Natural killer cell treated with Interleukin-12 subunit alpha and Interleukin-12 subunit beta and Interleukin-15 and Interleukin-18, amount 100 ng/mL, for 72 hours (primary cell): ENCODE measurements around the gene SNN. TPM values are rescaled to one million over a fixed set of nuclear protein-coding genes. Genes with fewer than 3 reads are reported as not detected.
A peak's percentile ranks its signal among the peaks of the same experiment; 100 is the strongest.

Experiments
- ATAC-seq, 2 donors: fragments of 150-1000 bp; cut with Tn5 transposase in 1 of 2; sonication (Bioruptor Pico), chemical (Tn5 transposase) in 1 of 2; 2 replicates each; pipeline ENCODE4 v1.10.0; 2021
- DNase-seq: peaks from one replicate; pipeline ENCODE4 v3.0.0; 2022; ENCODE audit warnings: low spot score
- H3K27ac Mint-ChIP-seq, 2 donors: 1 replicate in 1 of 2; 2 replicates in 1 of 2; pipeline ENCODE4 v1.8.0; 2022; ENCODE audit warnings: mixed read lengths in 2 of 2, mild to moderate bottlenecking in 1 of 2, moderate library complexity in 1 of 2
- H3K27me3 Mint-ChIP-seq, 2 donors: 1 replicate in 1 of 2; 2 replicates in 1 of 2; pipeline ENCODE4 v1.8.0; 2022; ENCODE audit warnings: mixed read lengths in 2 of 2
- H3K36me3 Mint-ChIP-seq: one replicate; pipeline ENCODE4 v1.8.0; 2022; ENCODE audit warnings: mixed read lengths
- H3K4me1 Mint-ChIP-seq, 2 donors: 1 replicate in 1 of 2; 2 replicates in 1 of 2; pipeline ENCODE4 v1.8.0; 2022; ENCODE audit warnings: low read depth in 2 of 2, mixed read lengths in 2 of 2, mild to moderate bottlenecking in 1 of 2
- H3K4me3 Mint-ChIP-seq: one replicate; pipeline ENCODE4 v1.8.0; 2022; ENCODE audit warnings: mixed read lengths
- H3K9me3 Mint-ChIP-seq: 2 replicates; pipeline ENCODE4 v1.8.0; 2022; ENCODE audit warnings: mixed read lengths
- total RNA-seq, 2 donors: library from RNA; stranded (reverse); gene quantifications; one replicate each; pipeline ENCODE4 v1.2.3, GENCODE V29; 2022

SNN gene
- total RNA-seq, 2 donors from 2014 or later = 0.43 to 1.1 TPM

GRCh38 chr16:11639925-11640899, 28.0 kb upstream of the SNN start:
- peak; percentile 82 for DNase-seq
- peak; percentile 88 to 93 for ATAC-seq
- Mint-ChIP-seq H3K9me3 (no peaks in the 10 kb centered on the region), H3K36me3 (no peaks in the 10 kb centered on the region), H3K4me1 (peaks cover 22 to 29% of the 10 kb centered on the region in 2 donors), H3K27ac (peak overlapping the region; percentile 23 to 54), H3K27me3 (peaks cover 0 to 6% of the 10 kb centered on the region in 2 donors), H3K4me3 (no peak overlapping the region)

DNA sequence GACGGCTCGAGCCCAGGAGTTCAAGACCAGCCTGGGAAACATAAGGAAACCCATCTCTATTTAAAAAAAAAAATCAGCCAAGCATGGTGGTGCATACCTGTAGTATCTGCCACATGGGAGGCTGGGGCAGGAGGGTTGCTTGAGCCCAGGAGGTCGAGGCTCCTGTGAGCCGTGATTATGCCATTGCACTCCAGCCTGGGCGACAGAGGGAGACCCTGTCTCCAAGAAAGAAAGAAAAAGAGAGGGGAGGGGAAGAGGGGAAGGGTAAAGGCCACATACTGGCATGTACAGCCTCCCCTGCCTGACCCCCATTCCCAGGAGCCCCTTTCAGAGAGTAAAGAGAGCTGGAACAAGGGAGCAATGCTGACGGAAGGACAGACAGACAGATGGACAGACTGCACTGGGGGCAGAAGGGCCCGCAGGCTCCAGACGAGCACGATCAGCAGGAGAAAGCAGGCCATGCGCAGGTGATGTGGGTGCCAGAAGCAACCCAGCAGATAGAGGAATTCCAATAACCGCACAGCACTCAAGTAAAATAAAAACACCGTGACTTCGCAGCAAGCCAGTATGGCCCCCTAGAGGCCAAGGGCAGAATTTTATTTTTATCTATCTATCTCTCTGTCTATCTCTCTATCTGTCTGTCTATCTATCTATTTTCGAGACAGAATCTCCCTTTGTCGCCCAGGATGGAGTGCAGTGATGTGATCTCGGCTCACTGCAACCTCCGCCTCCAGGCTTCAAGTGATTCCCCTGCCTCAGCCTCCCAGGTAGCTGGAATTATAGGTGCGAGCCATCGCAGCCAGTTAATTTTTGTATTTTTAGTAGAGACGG, 27.1 kb upstream of the SNN start:
- ATAC-seq (peak in 1 of 2 donors; percentile 49), DNase-seq (no peak)
- Mint-ChIP-seq H3K36me3 (no peaks in the 10 kb centered on the region), H3K4me1 (peaks cover 22 to 26% of the 10 kb centered on the region in 2 donors), H3K9me3 (no peaks in the 10 kb centered on the region), H3K27ac (peak overlapping the region in 1 of 2 donors; percentile 54), H3K27me3 (peaks cover 0 to 6% of the 10 kb centered on the region in 2 donors), H3K4me3 (no peak overlapping the region)

DNA sequence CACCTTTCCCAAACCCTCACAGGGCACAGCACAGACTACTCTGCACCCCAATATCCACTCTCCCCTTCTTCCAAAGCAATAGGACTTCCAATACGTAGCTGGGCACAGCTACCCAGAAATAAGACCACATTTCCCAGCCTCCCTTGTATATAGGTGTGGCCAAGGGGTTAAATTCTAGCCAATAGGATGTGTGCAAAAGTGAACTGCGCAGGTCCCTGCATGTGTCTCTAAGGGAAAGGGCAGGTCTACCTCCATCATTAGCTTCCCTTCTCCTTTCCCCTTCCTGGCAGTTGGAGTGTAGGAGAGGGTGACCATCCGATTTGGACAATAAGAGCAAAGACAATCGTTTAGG, 25.5 kb upstream of the SNN start:
- Mint-ChIP-seq H3K36me3 (no peaks in the 10 kb centered on the region), H3K27me3 (peaks cover 0 to 9% of the 10 kb centered on the region in 2 donors)

DNA sequence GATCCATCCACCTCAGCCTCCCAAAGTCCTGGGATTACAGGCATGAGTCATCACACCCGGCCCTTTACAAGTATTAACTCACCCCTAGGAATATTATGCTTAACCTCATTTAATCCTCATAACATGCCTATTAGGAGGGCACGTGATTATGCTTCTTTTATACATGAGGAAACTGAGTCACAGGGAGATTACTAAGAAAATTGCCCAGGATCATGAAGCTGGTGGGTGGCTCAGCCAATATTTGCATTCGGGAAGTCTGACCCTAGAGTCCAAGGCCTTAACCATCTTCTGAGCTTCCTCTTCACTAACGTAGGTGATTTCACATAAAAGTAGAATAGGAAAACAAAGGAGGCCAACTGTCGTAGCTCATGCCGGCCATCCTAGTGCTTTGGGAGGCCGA, 19.0 kb upstream of the SNN start:
- DNase-seq (no peak), ATAC-seq (no peak)
- peak overlapping the region in 1 of 2 donors; percentile 24 for H3K27ac Mint-ChIP-seq
- H3K36me3 Mint-ChIP-seq = no peaks in the 10 kb centered on the region
- H3K4me3 Mint-ChIP-seq = no peak overlapping the region
- no peaks in the 10 kb centered on the region for H3K9me3 Mint-ChIP-seq
- peaks cover 6 to 10% of the 10 kb centered on the region in 2 donors for H3K4me1 Mint-ChIP-seq
- peaks cover 6 to 16% of the 10 kb centered on the region in 2 donors for H3K27me3 Mint-ChIP-seq

More for the DNA sequence above, 25.5 kb upstream of the SNN start:
- no peaks in the 10 kb centered on the region for H3K9me3 Mint-ChIP-seq
- peak overlapping the region in 1 of 2 donors; percentile 49 for H3K27ac Mint-ChIP-seq
- H3K4me1 Mint-ChIP-seq = peaks cover 22 to 26% of the 10 kb centered on the region in 2 donors
- ATAC-seq (no peak), DNase-seq (no peak)
- H3K4me3 Mint-ChIP-seq = no peak overlapping the region

- DNase-seq (no peak), ATAC-seq (no peak)
- Mint-ChIP-seq H3K36me3 (no peaks in the 10 kb centered on the region), H3K27ac (peak overlapping the region in 1 of 2 donors; percentile 50), H3K4me1 (peaks cover 14 to 15% of the 10 kb centered on the region in 2 donors), H3K9me3 (no peaks in the 10 kb centered on the region), H3K4me3 (no peak overlapping the region), H3K27me3 (peaks cover 6 to 19% of the 10 kb centered on the region in 2 donors)
Observed at GRCh38 chr16:11650641-11651591, 17.3 kb upstream of the SNN start.

GRCh38 chr16:11651796-11652195, 16.5 kb upstream of the SNN start:
- Mint-ChIP-seq H3K27ac (peak overlapping the region in 1 of 2 donors; percentile 50), H3K36me3 (no peaks in the 10 kb centered on the region), H3K4me1 (peaks cover 14 to 15% of the 10 kb centered on the region in 2 donors), H3K9me3 (no peaks in the 10 kb centered on the region), H3K4me3 (no peak overlapping the region), H3K27me3 (peaks cover 6 to 19% of the 10 kb centered on the region in 2 donors)
- no peak for DNase-seq
- no peak for ATAC-seq

DNA sequence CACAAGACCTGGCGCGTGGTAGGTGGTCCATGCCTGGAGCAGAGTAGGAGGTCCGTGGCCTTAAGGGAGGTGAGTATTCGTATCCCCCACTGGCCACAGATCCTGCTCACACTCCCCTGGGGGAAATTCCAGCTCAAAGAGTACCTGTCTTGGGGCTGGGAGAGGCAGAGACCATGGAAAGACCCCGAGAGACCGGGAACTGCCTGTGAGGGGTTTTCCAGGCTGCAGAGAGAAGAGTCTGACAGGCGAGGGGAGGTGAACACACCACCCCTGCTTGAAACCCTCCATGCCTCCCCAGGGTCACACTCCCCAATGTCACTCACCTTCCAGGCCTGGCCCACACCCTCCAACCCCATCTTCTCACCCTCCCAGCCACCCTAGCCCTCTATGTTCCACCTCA, 12.6 kb upstream of the SNN start:
- Mint-ChIP-seq H3K4me1 (peaks cover 14 to 15% of the 10 kb centered on the region in 2 donors), H3K36me3 (no peaks in the 10 kb centered on the region), H3K4me3 (no peak overlapping the region), H3K27me3 (peaks cover 6 to 16% of the 10 kb centered on the region in 2 donors), H3K27ac (no peak overlapping the region), H3K9me3 (no peaks in the 10 kb centered on the region)
- ATAC-seq (no peak), DNase-seq (no peak)

DNA sequence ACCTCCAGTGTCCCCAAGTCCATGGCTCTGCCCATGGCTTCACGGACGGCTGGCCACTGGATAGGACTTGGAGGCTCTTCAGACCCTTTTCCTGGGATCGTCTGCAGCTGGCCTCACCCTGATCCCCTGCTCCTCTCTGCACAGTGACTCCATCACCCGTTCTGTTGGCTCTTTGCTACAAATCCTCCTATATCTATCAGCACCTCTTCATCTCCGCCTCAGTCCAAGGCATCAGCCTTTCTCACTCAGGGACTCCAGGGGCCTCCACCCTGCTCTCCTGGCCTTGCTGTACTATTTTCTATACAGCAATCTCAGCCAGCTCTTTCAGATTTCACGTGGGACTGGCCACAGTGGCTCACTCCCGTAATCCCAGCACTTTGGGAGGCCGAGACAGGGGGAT, 10.7 kb upstream of the SNN start:
- ATAC-seq = no peak
- Mint-ChIP-seq H3K27ac (no peak overlapping the region), H3K4me3 (no peak overlapping the region)

GRCh38 chr16:11658896-11659708, 9.2 kb upstream of the SNN start:
- ATAC-seq (no peak), DNase-seq (no peak)
- Mint-ChIP-seq H3K4me1 (peaks cover 6 to 12% of the 10 kb centered on the region in 2 donors), H3K27ac (no peak overlapping the region), H3K4me3 (no peak overlapping the region), H3K9me3 (no peaks in the 10 kb centered on the region), H3K27me3 (peaks cover 0 to 8% of the 10 kb centered on the region in 2 donors), H3K36me3 (no peaks in the 10 kb centered on the region)

More for the DNA sequence above, 10.7 kb upstream of the SNN start:
- no peaks in the 10 kb centered on the region for H3K36me3 Mint-ChIP-seq
- peaks cover 7 to 10% of the 10 kb centered on the region in 2 donors for H3K4me1 Mint-ChIP-seq
- H3K27me3 Mint-ChIP-seq = peaks cover 0 to 8% of the 10 kb centered on the region in 2 donors
- no peak for DNase-seq
- H3K9me3 Mint-ChIP-seq = no peaks in the 10 kb centered on the region

DNA sequence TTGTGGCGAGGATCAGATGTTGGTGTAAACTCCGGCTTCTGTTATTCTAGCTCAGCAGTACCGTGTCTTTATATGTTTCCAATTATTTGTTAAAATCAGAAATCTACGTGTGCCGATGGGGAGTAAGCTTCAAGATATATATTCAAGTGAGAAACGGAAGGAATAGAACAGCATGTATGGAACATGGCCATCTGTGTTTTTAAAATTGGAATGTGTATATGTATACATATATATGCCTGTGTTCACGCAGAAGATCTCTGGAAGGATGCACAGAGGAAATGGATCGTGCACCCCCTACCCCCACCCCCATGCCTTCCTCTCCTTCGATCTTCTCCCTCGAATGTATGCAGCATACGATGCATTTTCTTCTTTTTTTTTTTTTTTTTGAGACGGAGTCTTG, 7.7 kb upstream of the SNN start:
- no peak overlapping the region for H3K27ac Mint-ChIP-seq
- no peaks in the 10 kb centered on the region for H3K9me3 Mint-ChIP-seq
- no peak overlapping the region for H3K4me3 Mint-ChIP-seq
- DNase-seq (no peak), ATAC-seq (no peak)
- peaks cover 0 to 4% of the 10 kb centered on the region in 2 donors for H3K27me3 Mint-ChIP-seq
- H3K4me1 Mint-ChIP-seq = peaks cover 6 to 9% of the 10 kb centered on the region in 2 donors
- H3K36me3 Mint-ChIP-seq = no peaks in the 10 kb centered on the region

- no peak for DNase-seq
- H3K4me3 Mint-ChIP-seq = no peak overlapping the region
- peaks cover 0 to 4% of the 10 kb centered on the region in 2 donors for H3K27me3 Mint-ChIP-seq
- no peaks in the 10 kb centered on the region for H3K36me3 Mint-ChIP-seq
- H3K9me3 Mint-ChIP-seq = no peaks in the 10 kb centered on the region
- peak overlapping the region in 1 of 2 donors; percentile 24 for H3K27ac Mint-ChIP-seq
- no peak for ATAC-seq
- H3K4me1 Mint-ChIP-seq = peaks cover 6 to 20% of the 10 kb centered on the region in 2 donors
Observed at GRCh38 chr16:11662582-11662981, 5.7 kb upstream of the SNN start.

GRCh38 chr16:11665071-11665491, 3.2 kb upstream of the SNN start:
- H3K4me3 Mint-ChIP-seq = no peak overlapping the region
- peaks cover 11 to 20% of the 10 kb centered on the region in 2 donors for H3K4me1 Mint-ChIP-seq
- no peaks in the 10 kb centered on the region for H3K9me3 Mint-ChIP-seq
- DNase-seq = no peak
- no peak for ATAC-seq
- no peaks in the 10 kb centered on the region for H3K36me3 Mint-ChIP-seq
- H3K27me3 Mint-ChIP-seq = peaks cover 0 to 2% of the 10 kb centered on the region in 2 donors
- H3K27ac Mint-ChIP-seq = no peak overlapping the region
